ENCODE data around the gene ATP8A1. TPM values are rescaled to one million over a fixed set of nuclear protein-coding genes. Genes with fewer than 3 reads are reported as not detected.

ATP8A1 gene
- total RNA-seq, 1 experiment from 2014 or later = 14.3 TPM

GRCh38 chr4:42474406-42474805 lies 182.5 kb downstream of the ATP8A1 start:
- TF ChIP-seq SMAD4 (CRISPR knock-in tag; IDR thresholded peaks at IDR 0.05) (no peak), ZNF532 (CRISPR knock-in tag; IDR thresholded peaks at IDR 0.05; ENCODE audit: borderline replicate concordance) (no peak), GABPB1 (CRISPR knock-in tag; IDR thresholded peaks at IDR 0.05) (no peak)
- no peak for ATAC-seq
- H3K27ac Mint-ChIP-seq = no peak overlapping the region
- no peaks in the 10 kb centered on the region for H3K27me3 Mint-ChIP-seq (ENCODE audit: low read depth)
- peaks cover 11% of the 10 kb centered on the region; the same call in 1 of the 2 replicates for H3K9me3 Mint-ChIP-seq
- DNase-seq (ENCODE audit: low spot score) = no peak
- ChIA-PET POLR2A (no interaction called here), CTCF (no interaction called here)
- no peak overlapping the region for H3K4me3 Mint-ChIP-seq
- peaks cover 8% of the 10 kb centered on the region for H3K36me3 Mint-ChIP-seq
- H3K4me1 Mint-ChIP-seq = peaks cover 31% of the 10 kb centered on the region

- H3K9me3 Mint-ChIP-seq = peaks cover 11% of the 10 kb centered on the region; the same call in 1 of the 2 replicates
- peaks cover 28% of the 10 kb centered on the region for H3K4me1 Mint-ChIP-seq
- no peak overlapping the region for H3K4me3 Mint-ChIP-seq
- ATAC-seq = no peak
- H3K27me3 Mint-ChIP-seq (ENCODE audit: low read depth) = no peaks in the 10 kb centered on the region
- ChIA-PET CTCF (interaction anchor here (0.7 kb wide), 1 partner anchor 475 kb away, joined by 3 read pairs; no protein-coding TSS in a partner anchor), POLR2A (no interaction called here)
- peak overlapping the region; percentile 31; the same call in 1 of the 2 replicates for H3K27ac Mint-ChIP-seq
- peaks cover 6% of the 10 kb centered on the region for H3K36me3 Mint-ChIP-seq
- no peak for DNase-seq (ENCODE audit: low spot score)
- no peak for TF ChIP-seq ZNF512 (CRISPR knock-in tag; IDR thresholded peaks at IDR 0.05; ENCODE audit: borderline replicate concordance)
- TF ChIP-seq NFE2L1 (CRISPR knock-in tag; IDR thresholded peaks at IDR 0.05) = no peak
- no peak for TF ChIP-seq USF1 (CRISPR knock-in tag; IDR thresholded peaks at IDR 0.05)
Observed at GRCh38 chr4:42473071-42473684, 183.7 kb downstream of the ATP8A1 start.

- no peak overlapping the region for H3K4me3 Mint-ChIP-seq
- no peak overlapping the region for H3K27ac Mint-ChIP-seq
- DNase-seq (ENCODE audit: low spot score) (no peak), ATAC-seq (no peak)
- H3K27me3 Mint-ChIP-seq (ENCODE audit: low read depth) = no peaks in the 10 kb centered on the region
- POLR2A ChIA-PET = interaction anchor here (0.6 to 0.7 kb wide), 2 partner anchors 225 to 634 kb away, joined by 3 to 5 read pairs; no protein-coding TSS in a partner anchor
- H3K4me1 Mint-ChIP-seq = peaks cover 34% of the 10 kb centered on the region
- CTCF ChIA-PET = no interaction called here
- peaks cover 1% of the 10 kb centered on the region for H3K36me3 Mint-ChIP-seq
- peaks cover 5% of the 10 kb centered on the region; the same call in 1 of the 2 replicates for H3K9me3 Mint-ChIP-seq
- TF ChIP-seq ERG (CRISPR knock-in tag; IDR thresholded peaks at IDR 0.05) (no peak), CTCF (IDR thresholded peaks at IDR 0.05) (no peak), CREB1 (CRISPR knock-in tag; IDR thresholded peaks at IDR 0.05) (no peak), ZNF219 (CRISPR knock-in tag; IDR thresholded peaks at IDR 0.05; ENCODE audit: borderline replicate concordance) (no peak), NR2C2 (CRISPR knock-in tag; IDR thresholded peaks at IDR 0.05) (no peak), USF1 (CRISPR knock-in tag; IDR thresholded peaks at IDR 0.05) (no peak), CREM (CRISPR knock-in tag; IDR thresholded peaks at IDR 0.05) (no peak), FOXP1 (CRISPR knock-in tag; IDR thresholded peaks at IDR 0.05; ENCODE audit: borderline replicate concordance) (no peak), ZNF138 (CRISPR knock-in tag; conservative IDR thresholded peaks at IDR 0.05) (no peak), JUN (CRISPR knock-in tag; IDR thresholded peaks at IDR 0.05) (no peak), ZNF263 (CRISPR knock-in tag; IDR thresholded peaks at IDR 0.05; ENCODE audit: low read depth) (no peak), E2F5 (CRISPR knock-in tag; IDR thresholded peaks at IDR 0.05) (no peak), ESRRA (CRISPR knock-in tag; IDR thresholded peaks at IDR 0.05; ENCODE audit: borderline replicate concordance) (no peak), ELF4 (CRISPR knock-in tag; IDR thresholded peaks at IDR 0.05; ENCODE audit: low read depth) (no peak)
Observed at GRCh38 chr4:42471896-42472295, 185.0 kb downstream of the ATP8A1 start.
